Stomach (tissue), 9 donors: ENCODE measurements around the gene ZDHHC17. TPM values are rescaled to one million over a fixed set of nuclear protein-coding genes. Genes with fewer than 3 reads are reported as not detected.

Source experiments
- DNase-seq, 2 donors: peaks; one replicate each; pipeline versions ENCODE4 v3.0.0 to v3.0.0-alpha.2; 2013 to 2019
- H3K27ac ChIP-seq, 5 donors: fragments of 200-600 bp in 4 of 5; sonication (generic) in 4 of 5; one replicate each; pipeline ENCODE4 v1.5.1; 2013 to 2019; ENCODE audit warnings: mild to moderate bottlenecking in 1 of 5, moderate library complexity in 1 of 5
- H3K27me3 ChIP-seq, 3 donors: fragments of 200-600 bp; sonication (generic); one replicate each; pipeline ENCODE4 v1.5.1; 2017 to 2019; ENCODE audit warnings: mixed run types in 1 of 3
- H3K36me3 ChIP-seq, 4 donors: fragments of 200-600 bp; sonication (generic); 1 replicate in 3 of 4; 2 replicates in 1 of 4; pipeline ENCODE4 v1.5.1; 2016 to 2019
- H3K4me1 ChIP-seq, 4 donors: fragments of 200-600 bp; sonication (generic); one replicate each; pipeline ENCODE4 v1.5.1; 2016 to 2019
- H3K4me3 ChIP-seq, 4 donors: fragments of 200-600 bp; sonication (generic) in 3 of 4; one replicate each; pipeline ENCODE4 v1.5.1; 2016 to 2019; ENCODE audit warnings: mild to moderate bottlenecking in 1 of 4
- H3K9me3 ChIP-seq, 4 donors: fragments of 200-600 bp; sonication (generic); one replicate each; pipeline ENCODE4 v1.5.1; 2016 to 2019
- CTCF ChIP-seq, 7 experiments: fragments of 450-650 bp in 4 of 7; fragments of 200-600 bp in 3 of 7; sonication (generic) in 3 of 7; IDR thresholded peaks; one replicate each; pipeline ENCODE4 v1.5.1; 2016 to 2019; ENCODE audit warnings: antibody characterized with exemption in 7 of 7, control low read depth in 2 of 7, mild to moderate bottlenecking in 1 of 7
- EP300 ChIP-seq: sonication (generic); formaldehyde crosslinking; IDR thresholded peaks from one replicate; pipeline ENCODE4 v1.6.1; 2017; ENCODE audit warnings: antibody characterized with exemption
- POLR2A ChIP-seq, 4 donors: fragments of 450-650 bp; IDR thresholded peaks; one replicate each; pipeline ENCODE4 v1.6.1; 2016; ENCODE audit warnings: antibody characterized with exemption in 4 of 4, control low read depth in 2 of 4, mild to moderate bottlenecking in 1 of 4, moderate library complexity in 1 of 4
- POLR2AphosphoS5 ChIP-seq, 3 donors: sonication (generic); formaldehyde crosslinking; IDR thresholded peaks; one replicate each; pipeline ENCODE4 v1.6.1; 2016; ENCODE audit warnings: antibody characterized with exemption in 3 of 3
- WGBS, 5 donors: extraction: QIAGEN DNeasy Blood & Tissue Kit in 3 of 5; methylation state at CpG; one replicate each; pipeline versions ENCODE4 v1.1.5 to v1.1.7; 2013 to 2018; 5-methylcytosine and 5-hydroxymethylcytosine counted together
- intact Hi-C: fragments of 100-400 bp; cut with DNase I; formaldehyde crosslinking; loops from one replicate; pipeline ENCODE4 v1.15.1; 2023; ENCODE audit warnings: low total_unique reads
- polyA plus RNA-seq, 3 donors: library from polyadenylated mRNA; stranded (reverse); fragments of 200-250 nt; gene quantifications; one replicate each; pipeline ENCODE4 v1.2.3, GENCODE V29; 2013
- total RNA-seq, 5 donors: library from RNA; depleted of rRNA; stranded (reverse); fragments of >200 nt; gene quantifications; one replicate each; pipeline versions ENCODE4 v1.1.0 to v1.2.3, GENCODE V29; 2014 to 2016
- donor health status: healthy with polysubstance abuse.
- donor health status: Bipolar disorder and iron deficiency.
- donor health status: healthy.

ZDHHC17 gene
- total and polyA plus RNA-seq, 8 donors: 2.3 to 134 (median 13.2) TPM

GRCh38 chr12:76866726-76867125 is 102.8 kb downstream of the ZDHHC17 start:
- peaks cover 0 to 32% (median 14%) of the 10 kb centered on the region in 4 donors for H3K4me1 ChIP-seq
- H3K27ac ChIP-seq: no peak overlapping the region
- H3K9me3 ChIP-seq: no peaks in the 10 kb centered on the region
- H3K27me3 ChIP-seq: no peaks in the 10 kb centered on the region
- WGBS, 5 donors: 68 to 84% (median 76%) methylated on average over 8 of the region's 8 CpGs
- TF ChIP-seq POLR2AphosphoS5 (IDR thresholded peaks at IDR 0.05) (no peak), POLR2A (IDR thresholded peaks at IDR 0.05) (no peak), CTCF (IDR thresholded peaks at IDR 0.05) (no peak), EP300 (no peak)
- peaks cover 0 to 5% (median 0%) of the 10 kb centered on the region in 4 donors for H3K36me3 ChIP-seq
- intact Hi-C loops: no loop called here
- DNase-seq: peak in 1 of 2 donors; percentile 76
- no peak overlapping the region for H3K4me3 ChIP-seq

- no peak for DNase-seq
- 79 to 87% (median 82%) methylated on average over 2 of the region's 2 CpGs for WGBS, 5 donors
- TF ChIP-seq EP300 (no peak), POLR2AphosphoS5 (IDR thresholded peaks at IDR 0.05) (no peak), CTCF (IDR thresholded peaks at IDR 0.05) (no peak), POLR2A (IDR thresholded peaks at IDR 0.05) (no peak)
- H3K4me3 ChIP-seq: no peak overlapping the region
- no peak overlapping the region for H3K27ac ChIP-seq
- intact Hi-C loops: no loop called here
- no peaks in the 10 kb centered on the region for H3K27me3 ChIP-seq
- H3K4me1 ChIP-seq: peaks cover 0 to 16% (median 7%) of the 10 kb centered on the region in 4 donors
- no peaks in the 10 kb centered on the region for H3K36me3 ChIP-seq
- no peaks in the 10 kb centered on the region for H3K9me3 ChIP-seq
Measured at GRCh38 chr12:76871082-76871481, 107.2 kb downstream of the ZDHHC17 start.

- no peaks in the 10 kb centered on the region for H3K36me3 ChIP-seq
- TF ChIP-seq EP300 (no peak), POLR2A (IDR thresholded peaks at IDR 0.05) (no peak), POLR2AphosphoS5 (IDR thresholded peaks at IDR 0.05) (no peak), CTCF (IDR thresholded peaks at IDR 0.05) (no peak)
- 65 to 80% (median 75%) methylated on average over 3 of the region's 3 CpGs for WGBS, 5 donors
- intact Hi-C loops: no loop called here
- peaks cover 0 to 14% (median 7%) of the 10 kb centered on the region in 4 donors for H3K4me1 ChIP-seq
- no peaks in the 10 kb centered on the region for H3K9me3 ChIP-seq
- no peak overlapping the region for H3K4me3 ChIP-seq
- H3K27ac ChIP-seq: no peak overlapping the region
- DNase-seq: peak in 1 of 2 donors; percentile 82
- H3K27me3 ChIP-seq: no peaks in the 10 kb centered on the region
Measured at GRCh38 chr12:76871742-76872141, 107.8 kb downstream of the ZDHHC17 start.

- no peaks in the 10 kb centered on the region for H3K9me3 ChIP-seq
- H3K36me3 ChIP-seq: no peaks in the 10 kb centered on the region
- intact Hi-C loops: no loop called here
- H3K27ac ChIP-seq: no peak overlapping the region
- H3K27me3 ChIP-seq: no peaks in the 10 kb centered on the region
- TF ChIP-seq CTCF (IDR thresholded peaks at IDR 0.05) (no peak), EP300 (no peak), POLR2A (IDR thresholded peaks at IDR 0.05) (no peak), POLR2AphosphoS5 (IDR thresholded peaks at IDR 0.05) (no peak)
- 76 to 92% (median 82%) methylated on average over 5 of the region's 5 CpGs for WGBS, 5 donors
- H3K4me1 ChIP-seq: peaks cover 0 to 19% (median 10%) of the 10 kb centered on the region in 4 donors
- DNase-seq: no peak
- no peak overlapping the region for H3K4me3 ChIP-seq
Measured at GRCh38 chr12:76872415-76872814, 108.5 kb downstream of the ZDHHC17 start.
